ENCODE data around the gene ABCA13. TPM values are rescaled to one million over a fixed set of nuclear protein-coding genes. Genes with fewer than 3 reads are reported as not detected.

The ABCA13 gene
- total RNA-seq, 2 donors from 2014 or later = 1.7 to 2.5 TPM

GRCh38 chr7:48175019-48175418, 3.8 kb downstream of the ABCA13 start:
- Histone ChIP-seq H3K27me3 (no peaks in the 10 kb centered on the region), H3K9ac (ENCODE audit: low read depth in 2 of 2, low read length in 2 of 2) (no peak overlapping the region), H3K4me1 (no peaks in the 10 kb centered on the region), H3K9me3 (no peaks in the 10 kb centered on the region), H3K36me3 (no peaks in the 10 kb centered on the region), H3K27ac (no peak overlapping the region), H3K4me3 (no peak overlapping the region)
- TF ChIP-seq CTCF (IDR thresholded peaks at IDR 0.05) = no peak
- no peak for DNase-seq
- intact Hi-C loops (cut with DNase I) = no loop called here

GRCh38 chr7:48176356-48176893, 5.2 kb downstream of the ABCA13 start:
- H3K27ac ChIP-seq = no peak overlapping the region
- DNase-seq = no peak
- no peaks in the 10 kb centered on the region for H3K27me3 ChIP-seq
- H3K36me3 ChIP-seq = no peaks in the 10 kb centered on the region
- H3K9me3 ChIP-seq = no peaks in the 10 kb centered on the region
- no peak for TF ChIP-seq CTCF (IDR thresholded peaks at IDR 0.05)
- no peak overlapping the region for H3K9ac ChIP-seq (ENCODE audit: low read depth in 2 of 2, low read length in 2 of 2)
- H3K4me1 ChIP-seq = no peaks in the 10 kb centered on the region
- intact Hi-C loops (cut with DNase I) = no loop called here
- no peak overlapping the region for H3K4me3 ChIP-seq

- Histone ChIP-seq H3K27ac (no peak overlapping the region), H3K4me3 (no peak overlapping the region), H3K36me3 (no peaks in the 10 kb centered on the region), H3K9me3 (no peaks in the 10 kb centered on the region), H3K9ac (ENCODE audit: low read depth in 2 of 2, low read length in 2 of 2) (no peak overlapping the region), H3K4me1 (no peaks in the 10 kb centered on the region), H3K27me3 (no peaks in the 10 kb centered on the region)
- intact Hi-C loops (cut with DNase I) = no loop called here
- no peak for TF ChIP-seq CTCF (IDR thresholded peaks at IDR 0.05)
- DNase-seq = no peak
Observed at GRCh38 chr7:48177271-48177670, 6.0 kb downstream of the ABCA13 start.

GRCh38 chr7:48179496-48180030, 8.3 kb downstream of the ABCA13 start:
- no peaks in the 10 kb centered on the region for H3K4me1 ChIP-seq
- TF ChIP-seq CTCF (IDR thresholded peaks at IDR 0.05) = no peak

GRCh38 chr7:48180981-48181380, 9.7 kb downstream of the ABCA13 start:
- Histone ChIP-seq H3K4me1 (no peaks in the 10 kb centered on the region), H3K36me3 (no peaks in the 10 kb centered on the region), H3K27me3 (no peaks in the 10 kb centered on the region), H3K27ac (no peak overlapping the region), H3K9ac (ENCODE audit: low read depth in 2 of 2, low read length in 2 of 2) (no peak overlapping the region), H3K4me3 (no peak overlapping the region), H3K9me3 (no peaks in the 10 kb centered on the region)
- intact Hi-C loops (cut with DNase I) = no loop called here
- TF ChIP-seq CTCF (IDR thresholded peaks at IDR 0.05) = no peak
- no peak for DNase-seq

More at GRCh38 chr7:48179496-48180030, 8.3 kb downstream of the ABCA13 start:
- Histone ChIP-seq H3K27me3 (no peaks in the 10 kb centered on the region), H3K9ac (ENCODE audit: low read depth in 2 of 2, low read length in 2 of 2) (no peak overlapping the region), H3K27ac (no peak overlapping the region), H3K4me3 (no peak overlapping the region), H3K36me3 (no peaks in the 10 kb centered on the region), H3K9me3 (no peaks in the 10 kb centered on the region)
- intact Hi-C loops (cut with DNase I) = no loop called here
- no peak for DNase-seq
